ENCODE data around the gene MARCKSL1. TPM values are rescaled to one million over a fixed set of nuclear protein-coding genes. Genes with fewer than 3 reads are reported as not detected.
A peak's percentile ranks its signal among the peaks of the same experiment; 100 is the strongest.

The MARCKSL1 gene, protein sequence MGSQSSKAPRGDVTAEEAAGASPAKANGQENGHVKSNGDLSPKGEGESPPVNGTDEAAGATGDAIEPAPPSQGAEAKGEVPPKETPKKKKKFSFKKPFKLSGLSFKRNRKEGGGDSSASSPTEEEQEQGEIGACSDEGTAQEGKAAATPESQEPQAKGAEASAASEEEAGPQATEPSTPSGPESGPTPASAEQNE
- total RNA-seq: 10 to 100 TPM; 37.9 to 78.4 TPM
- 10 to 100 TPM; 28.4 to 41.2 TPM for polyA plus RNA-seq
- long read RNA-seq, donor 1, transcript MARCKSL1-201 (2 exons, 1,699 nt): major isoform, 373 of 407 reads
- long read RNA-seq, donor 1, partial matches to known transcripts: 0 of 407 reads
- long read RNA-seq, donor 1, other reads (novel, unspliced or antisense): 34 of 407 reads
- long read RNA-seq, donor 2, transcript MARCKSL1-201 (2 exons, 1,699 nt): major isoform, 109 of 117 reads
- long read RNA-seq, donor 2, partial matches to known transcripts: 0 of 117 reads
- long read RNA-seq, donor 2, other reads (novel, unspliced or antisense): 8 of 117 reads
- long read RNA-seq, donor 3, transcript MARCKSL1-201 (2 exons, 1,699 nt): major isoform, 161 of 173 reads
- long read RNA-seq, donor 3, partial matches to known transcripts: 0 of 173 reads
- long read RNA-seq, donor 3, other reads (novel, unspliced or antisense): 12 of 173 reads
- long read RNA-seq, donor 4, transcript MARCKSL1-201 (2 exons, 1,699 nt): major isoform, 136 of 141 reads
- long read RNA-seq, donor 4, partial matches to known transcripts: 0 of 141 reads
- long read RNA-seq, donor 4, other reads (novel, unspliced or antisense): 5 of 141 reads
- long read RNA-seq, donor 5, transcript MARCKSL1-201 (2 exons, 1,699 nt): major isoform, 436 of 477 reads
- long read RNA-seq, donor 5, partial matches to known transcripts: 0 of 477 reads
- long read RNA-seq, donor 5, other reads (novel, unspliced or antisense): 41 of 477 reads

DNA sequence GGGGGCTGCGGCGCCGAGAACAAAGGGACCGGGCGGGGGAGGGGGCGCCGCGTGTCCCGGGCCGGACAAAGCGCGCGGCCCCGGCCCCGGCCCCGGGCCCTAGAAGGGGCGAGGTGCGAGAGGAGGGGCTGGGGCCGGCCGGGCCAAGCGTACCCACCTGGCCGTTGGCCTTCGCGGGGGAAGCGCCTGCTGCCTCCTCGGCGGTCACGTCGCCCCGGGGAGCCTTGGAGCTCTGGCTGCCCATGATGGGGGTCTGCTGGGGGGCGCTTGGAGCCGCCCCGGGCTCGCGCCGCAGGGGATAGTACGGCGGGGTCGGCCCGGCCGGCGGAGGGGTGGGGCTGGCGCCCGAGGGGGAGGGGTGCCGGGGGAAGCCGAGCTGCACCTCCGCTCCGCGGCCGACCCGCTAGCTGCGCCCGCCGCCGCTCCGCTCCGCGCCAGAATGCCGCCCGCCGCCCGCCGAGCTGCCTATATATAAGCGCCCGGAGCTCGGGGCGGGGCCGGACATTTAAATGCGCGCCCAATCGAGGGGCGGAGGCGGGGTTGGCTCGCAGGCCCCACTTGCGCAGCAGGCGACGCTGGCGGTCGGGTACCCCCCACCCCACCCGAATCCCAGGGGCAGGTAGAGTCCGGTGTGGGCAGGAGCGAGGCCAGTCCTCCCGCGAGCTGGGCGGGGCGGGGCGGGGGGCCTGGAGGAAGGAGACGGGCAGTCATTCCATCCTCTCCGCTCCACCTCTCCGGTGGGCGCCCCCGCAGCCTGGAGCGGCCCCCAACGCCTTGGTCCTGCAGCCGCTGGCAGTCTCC lies at the start of gene MARCKSL1:
TSS of gene MARCKSL1 (minus strand) at position 444 of the 801 bp plus-strand sequence. CDS start at position 244, 200 bp downstream.
- TF ChIP-seq, protein P1, sequence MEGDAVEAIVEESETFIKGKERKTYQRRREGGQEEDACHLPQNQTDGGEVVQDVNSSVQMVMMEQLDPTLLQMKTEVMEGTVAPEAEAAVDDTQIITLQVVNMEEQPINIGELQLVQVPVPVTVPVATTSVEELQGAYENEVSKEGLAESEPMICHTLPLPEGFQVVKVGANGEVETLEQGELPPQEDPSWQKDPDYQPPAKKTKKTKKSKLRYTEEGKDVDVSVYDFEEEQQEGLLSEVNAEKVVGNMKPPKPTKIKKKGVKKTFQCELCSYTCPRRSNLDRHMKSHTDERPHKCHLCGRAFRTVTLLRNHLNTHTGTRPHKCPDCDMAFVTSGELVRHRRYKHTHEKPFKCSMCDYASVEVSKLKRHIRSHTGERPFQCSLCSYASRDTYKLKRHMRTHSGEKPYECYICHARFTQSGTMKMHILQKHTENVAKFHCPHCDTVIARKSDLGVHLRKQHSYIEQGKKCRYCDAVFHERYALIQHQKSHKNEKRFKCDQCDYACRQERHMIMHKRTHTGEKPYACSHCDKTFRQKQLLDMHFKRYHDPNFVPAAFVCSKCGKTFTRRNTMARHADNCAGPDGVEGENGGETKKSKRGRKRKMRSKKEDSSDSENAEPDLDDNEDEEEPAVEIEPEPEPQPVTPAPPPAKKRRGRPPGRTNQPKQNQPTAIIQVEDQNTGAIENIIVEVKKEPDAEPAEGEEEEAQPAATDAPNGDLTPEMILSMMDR (IDR thresholded peaks at IDR 0.05; ENCODE audit: control extremely low read depth, extremely low read depth): no peak
- Histone ChIP-seq H3K9me3 (ENCODE audit: control insufficient read depth in 4 of 4, insufficient read depth in 3 of 4, low read length in 3 of 4) (no peaks in the 10 kb centered on the region), H3K27ac (ENCODE audit: low read depth in 1 of 2, low read length in 1 of 2) (peak within 1 kb of the TSS; percentile 37 to 57), H3K9ac (ENCODE audit: insufficient read depth in 1 of 2, low read length in 2 of 2) (peak within 1 kb of the TSS in 1 of 2 donors; percentile 77), H3K36me3 (ENCODE audit: control insufficient read depth in 4 of 4, insufficient read depth in 4 of 4, low read length in 4 of 4) (peaks cover 8 to 20% (median 15%) of the 10 kb centered on the region in 4 donors), H3K4me3 (peak within 1 kb of the TSS; percentile 51), H3K27me3 (ENCODE audit: control insufficient read depth in 3 of 3, insufficient read depth in 3 of 3, low read length in 2 of 3) (no peaks in the 10 kb centered on the region), H3K4me1 (ENCODE audit: control insufficient read depth in 5 of 5, insufficient read depth in 5 of 5, low read length in 5 of 5) (peaks cover 0 to 30% (median 21%) of the 10 kb centered on the region in 5 donors)
- WGBS, 2 donors: 1% methylated on average over 50 to 95 of the region's 95 CpGs
- ATAC-seq (ENCODE audit: insufficient read depth, low FRiP score): peak; percentile 70
- DNase-seq: peak; percentile 89 to 92 (median 90)

- TF ChIP-seq, protein P1 (IDR thresholded peaks at IDR 0.05; ENCODE audit: control extremely low read depth, extremely low read depth): no peak
- Histone ChIP-seq H3K9ac (ENCODE audit: insufficient read depth in 1 of 2, low read length in 2 of 2) (no peak overlapping the region), H3K36me3 (ENCODE audit: control insufficient read depth in 4 of 4, insufficient read depth in 4 of 4, low read length in 4 of 4) (peaks cover 51 to 66% (median 57%) of the 10 kb centered on the region in 4 donors), H3K27me3 (ENCODE audit: control insufficient read depth in 3 of 3, insufficient read depth in 3 of 3, low read length in 2 of 3) (no peaks in the 10 kb centered on the region), H3K4me1 (ENCODE audit: control insufficient read depth in 5 of 5, insufficient read depth in 5 of 5, low read length in 5 of 5) (peaks cover 0 to 2% (median 0%) of the 10 kb centered on the region in 5 donors), H3K27ac (ENCODE audit: low read depth in 1 of 2, low read length in 1 of 2) (no peak overlapping the region), H3K4me3 (no peak overlapping the region), H3K9me3 (ENCODE audit: control insufficient read depth in 4 of 4, insufficient read depth in 3 of 4, low read length in 3 of 4) (no peaks in the 10 kb centered on the region)
- ATAC-seq (ENCODE audit: insufficient read depth, low FRiP score) (no peak), DNase-seq (no peak)
- WGBS, 2 donors: 92 to 95% methylated on average over 9 of the region's 9 CpGs
Measured at GRCh38 chr1:32380057-32380456, 44.0 kb upstream of the MARCKSL1 start.

- 94 to 97% methylated on average over 12 of the region's 12 CpGs for WGBS, 2 donors
- Histone ChIP-seq H3K9ac (ENCODE audit: insufficient read depth in 1 of 2, low read length in 2 of 2) (no peak overlapping the region), H3K36me3 (ENCODE audit: control insufficient read depth in 4 of 4, insufficient read depth in 4 of 4, low read length in 4 of 4) (peaks cover 51 to 70% (median 63%) of the 10 kb centered on the region in 4 donors), H3K9me3 (ENCODE audit: control insufficient read depth in 4 of 4, insufficient read depth in 3 of 4, low read length in 3 of 4) (no peaks in the 10 kb centered on the region), H3K27me3 (ENCODE audit: control insufficient read depth in 3 of 3, insufficient read depth in 3 of 3, low read length in 2 of 3) (no peaks in the 10 kb centered on the region), H3K27ac (ENCODE audit: low read depth in 1 of 2, low read length in 1 of 2) (no peak overlapping the region), H3K4me1 (ENCODE audit: control insufficient read depth in 5 of 5, insufficient read depth in 5 of 5, low read length in 5 of 5) (peaks cover 0 to 2% (median 0%) of the 10 kb centered on the region in 5 donors), H3K4me3 (no peak overlapping the region)
- ATAC-seq (ENCODE audit: insufficient read depth, low FRiP score) (no peak), DNase-seq (no peak)
- TF ChIP-seq, protein P1 (IDR thresholded peaks at IDR 0.05; ENCODE audit: control extremely low read depth, extremely low read depth): no peak
Measured at GRCh38 chr1:32377541-32378220, 41.6 kb upstream of the MARCKSL1 start.

All from lung (tissue), 16 donors.